Loucy (cell line): ENCODE results near the gene RGN.

Source experiments
- H2AFZ ChIP-seq: fragments of 200-600 bp; sonication (generic); 2 replicates; pipeline ENCODE4 v1.6.0; 2016; ENCODE audit warnings: antibody characterized with exemption, mild to moderate bottlenecking, low read length, moderate library complexity
- H3F3A ChIP-seq: fragments of 200-600 bp; 2 replicates; pipeline ENCODE4 v1.6.0; 2016; ENCODE audit warnings: antibody characterized with exemption, low read depth, mild to moderate bottlenecking
- H3K27me3 ChIP-seq: fragments of 200-600 bp; sonication (generic); 2 replicates; pipeline ENCODE4 v1.6.1; 2014; ENCODE audit warnings: low read length, mild to moderate bottlenecking; ENCODE audit not compliant: insufficient read depth, poor library complexity, severe bottlenecking
- H3K36me3 ChIP-seq: fragments of 200-600 bp; sonication (generic); 2 replicates; pipeline ENCODE4 v1.6.1; 2016; ENCODE audit warnings: low read length; ENCODE audit not compliant: insufficient read depth
- H3K4me1 ChIP-seq: fragments of 200-600 bp; sonication (generic); 2 replicates; pipeline ENCODE4 v1.5.1; 2014; ENCODE audit warnings: low read length, mild to moderate bottlenecking; ENCODE audit not compliant: insufficient read depth, poor library complexity, severe bottlenecking
- H3K4me2 ChIP-seq: fragments of 200-600 bp; sonication (generic); 2 replicates; pipeline ENCODE4 v1.6.0; 2014; ENCODE audit warnings: antibody characterized with exemption, low read length, low read depth, mild to moderate bottlenecking; ENCODE audit not compliant: poor library complexity, severe bottlenecking
- H3K4me3 ChIP-seq: fragments of 200-600 bp; sonication (generic); 2 replicates; pipeline ENCODE4 v1.5.1; 2014; ENCODE audit warnings: low read length, mild to moderate bottlenecking, mixed read lengths; ENCODE audit not compliant: poor library complexity, severe bottlenecking
- H3K79me2 ChIP-seq: fragments of 200-600 bp; sonication (generic); 2 replicates; pipeline ENCODE4 v1.6.1; 2014; ENCODE audit warnings: low read length; ENCODE audit not compliant: insufficient read depth
- H3K9ac ChIP-seq: fragments of 200-600 bp; sonication (generic); 2 replicates; pipeline ENCODE4 v1.6.0; 2014; ENCODE audit warnings: mild to moderate bottlenecking, low read depth, low read length, moderate library complexity; ENCODE audit not compliant: poor library complexity, severe bottlenecking
- H3K9me2 ChIP-seq: fragments of 200-600 bp; sonication (generic); replicated peaks from 2 replicates; pipeline ENCODE4 v1.6.1; 2016; ENCODE audit warnings: low read depth, low read length, mixed read lengths
- H3K9me3 ChIP-seq: fragments of 200-600 bp; sonication (generic); 2 replicates; pipeline ENCODE4 v1.6.1; 2014; ENCODE audit warnings: mild to moderate bottlenecking, antibody characterized with exemption, low read length, low read depth; ENCODE audit not compliant: insufficient read depth
- H4K20me1 ChIP-seq: fragments of 200-600 bp; sonication (generic); 2 replicates; pipeline ENCODE4 v1.6.0; 2014; ENCODE audit warnings: antibody characterized with exemption, low read length, mild to moderate bottlenecking; ENCODE audit not compliant: insufficient read depth, poor library complexity, severe bottlenecking
- EZH2phosphoT487 ChIP-seq: fragments of 200-600 bp; IDR thresholded peaks from 2 replicates; pipeline ENCODE4 v1.6.1; 2018; ENCODE audit warnings: antibody characterized with exemption, mild to moderate bottlenecking, moderate library complexity, borderline replicate concordance
- TF ChIP-seq, protein P1 (sequence below): fragments of 200-600 bp; sonication (generic); conservative IDR thresholded peaks from 2 replicates; pipeline ENCODE4 v1.5.1; 2014; ENCODE audit warnings: mild to moderate bottlenecking, antibody characterized with exemption, low read length

The RGN gene

DNA sequence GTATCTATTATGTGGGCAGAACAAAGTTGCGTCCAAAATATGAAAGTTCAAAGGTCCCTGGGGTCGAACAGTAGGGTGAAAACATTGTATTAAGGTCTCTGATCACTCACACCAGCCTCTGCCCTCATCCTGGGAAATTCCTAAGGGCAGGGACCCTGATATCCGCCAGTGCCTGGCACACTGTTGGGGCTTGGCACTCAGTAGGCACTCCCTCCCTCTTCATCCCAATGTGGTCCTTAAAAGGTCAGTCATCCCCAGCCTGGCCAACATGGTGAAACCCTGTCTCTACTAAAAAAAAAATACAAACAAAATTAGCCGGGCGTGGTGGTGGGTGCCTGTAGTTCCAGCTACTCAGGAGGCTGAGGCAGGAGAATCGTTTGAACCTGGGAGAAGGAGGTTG is 59.9 kb downstream of the RGN start:
- H3K4me3 ChIP-seq: no peak overlapping the region
- H4K20me1 ChIP-seq: peaks cover under 1% of the 10 kb centered on the region
- H3K79me2 ChIP-seq: peaks cover 15% of the 10 kb centered on the region
- TF ChIP-seq, protein P1, sequence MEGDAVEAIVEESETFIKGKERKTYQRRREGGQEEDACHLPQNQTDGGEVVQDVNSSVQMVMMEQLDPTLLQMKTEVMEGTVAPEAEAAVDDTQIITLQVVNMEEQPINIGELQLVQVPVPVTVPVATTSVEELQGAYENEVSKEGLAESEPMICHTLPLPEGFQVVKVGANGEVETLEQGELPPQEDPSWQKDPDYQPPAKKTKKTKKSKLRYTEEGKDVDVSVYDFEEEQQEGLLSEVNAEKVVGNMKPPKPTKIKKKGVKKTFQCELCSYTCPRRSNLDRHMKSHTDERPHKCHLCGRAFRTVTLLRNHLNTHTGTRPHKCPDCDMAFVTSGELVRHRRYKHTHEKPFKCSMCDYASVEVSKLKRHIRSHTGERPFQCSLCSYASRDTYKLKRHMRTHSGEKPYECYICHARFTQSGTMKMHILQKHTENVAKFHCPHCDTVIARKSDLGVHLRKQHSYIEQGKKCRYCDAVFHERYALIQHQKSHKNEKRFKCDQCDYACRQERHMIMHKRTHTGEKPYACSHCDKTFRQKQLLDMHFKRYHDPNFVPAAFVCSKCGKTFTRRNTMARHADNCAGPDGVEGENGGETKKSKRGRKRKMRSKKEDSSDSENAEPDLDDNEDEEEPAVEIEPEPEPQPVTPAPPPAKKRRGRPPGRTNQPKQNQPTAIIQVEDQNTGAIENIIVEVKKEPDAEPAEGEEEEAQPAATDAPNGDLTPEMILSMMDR: no peak
- TF ChIP-seq EZH2phosphoT487: no peak
- no peaks in the 10 kb centered on the region for H3K9me3 ChIP-seq
- no peak overlapping the region for H3K4me2 ChIP-seq
- H3K9me2 ChIP-seq: no peaks in the 10 kb centered on the region
- no peaks in the 10 kb centered on the region for H3K4me1 ChIP-seq
- no peaks in the 10 kb centered on the region for H3K27me3 ChIP-seq
- H2AFZ ChIP-seq: no peak overlapping the region
- no peaks in the 10 kb centered on the region for H3F3A ChIP-seq
- no peak overlapping the region for H3K9ac ChIP-seq
- peaks cover 5% of the 10 kb centered on the region; the same call in 1 of the 2 replicates for H3K36me3 ChIP-seq
